GM12872 (cell line): ENCODE measurements around the gene ACO1.

Source experiments
- CTCF ChIP-seq: IDR thresholded peaks from 3 replicates; pipeline ENCODE4 v1.5.1; 2011; ENCODE audit warnings: low read depth, mild to moderate bottlenecking, low read length, moderate library complexity; ENCODE audit not compliant: insufficient read depth

The ACO1 gene

DNA sequence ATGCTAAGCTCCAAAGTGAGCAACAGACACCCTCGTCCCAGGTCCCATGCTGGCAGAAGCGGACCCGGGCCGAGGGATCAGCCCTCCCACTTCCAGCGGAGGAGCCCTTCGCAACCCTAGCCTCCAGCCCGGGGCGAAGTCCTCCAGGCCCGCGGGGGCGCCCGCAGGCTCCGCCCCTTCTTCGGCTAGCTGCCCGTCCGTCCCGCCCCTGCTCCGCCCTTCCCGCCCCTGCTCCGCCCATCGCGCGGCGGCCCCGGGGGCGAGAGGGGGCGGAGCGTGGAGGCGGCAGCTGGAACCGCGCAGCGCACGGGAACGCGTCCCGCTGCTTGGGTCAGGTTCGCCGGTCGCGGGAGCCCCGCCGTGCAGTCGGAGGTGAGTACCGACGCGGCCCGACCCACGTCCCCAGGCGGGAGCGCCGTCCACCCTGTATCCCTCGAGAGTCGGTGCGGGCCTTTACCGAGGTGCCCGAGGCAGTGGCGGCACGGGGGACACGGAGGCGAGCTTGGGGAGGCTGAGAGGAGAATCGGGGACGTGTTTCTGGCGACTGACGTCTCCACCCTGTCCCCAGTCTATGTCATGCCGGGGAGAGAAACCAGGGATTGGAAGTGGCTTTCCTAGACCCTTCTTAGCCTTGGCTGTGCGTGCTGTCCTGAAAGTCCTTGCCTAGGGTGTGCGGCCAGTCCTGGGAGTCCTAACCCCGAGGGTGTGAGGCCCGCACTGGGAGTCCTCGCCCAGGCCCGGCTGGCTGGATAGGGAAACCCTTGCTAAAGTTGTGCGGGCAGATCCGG lies at the start of gene ACO1:
Gene ACO1, plus strand, starts transcription at position 280 of the 788 bp plus-strand sequence. CDS start 20,864 bp downstream, outside the sequence.
- no peak for TF ChIP-seq CTCF

DNA sequence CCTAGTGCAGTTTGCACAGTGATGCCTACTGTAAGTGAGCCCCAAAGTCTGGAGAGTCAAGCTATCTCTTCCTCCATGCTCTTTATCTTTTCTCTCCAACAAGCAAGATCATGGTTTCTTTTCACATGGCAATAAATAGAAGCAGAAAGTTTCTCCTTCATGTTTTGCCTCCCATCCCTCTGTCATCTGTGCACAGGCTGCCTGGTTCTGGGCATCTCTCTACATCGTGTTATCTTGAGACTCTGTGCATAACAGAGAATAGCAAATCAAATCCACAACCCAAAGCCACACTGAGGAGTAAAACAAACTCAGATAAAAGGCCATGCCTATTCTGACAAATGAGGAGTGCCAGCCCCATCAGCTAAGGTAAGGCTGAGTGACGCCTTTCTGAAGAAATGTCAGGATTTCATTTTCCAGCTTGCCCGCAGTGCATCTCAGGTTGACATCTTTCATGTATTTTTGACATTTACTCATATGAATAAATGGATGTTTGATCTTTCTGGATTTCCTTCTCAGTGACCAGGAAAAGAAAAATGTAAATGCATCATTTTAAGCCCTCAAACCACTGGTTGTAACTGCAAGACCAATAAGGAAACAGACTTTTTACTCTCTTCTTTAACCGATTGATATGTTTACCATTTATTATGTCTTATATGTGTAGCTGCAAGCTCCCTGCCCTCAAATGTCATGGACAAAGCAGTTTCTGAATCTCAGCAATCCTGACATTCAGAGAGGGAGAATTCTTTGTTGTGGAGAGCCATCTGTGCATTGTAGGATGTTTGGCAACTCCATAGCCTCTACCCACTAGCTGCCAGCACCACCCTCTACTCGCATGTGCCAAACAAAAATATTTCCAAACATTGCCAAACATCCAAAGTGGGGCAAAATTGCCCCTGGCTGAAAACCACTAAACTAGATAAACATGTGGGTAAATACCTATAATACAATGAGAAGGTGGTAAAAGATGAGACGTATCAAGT lies 49.2 kb upstream of the ACO1 start:
- TF ChIP-seq CTCF: no peak

DNA sequence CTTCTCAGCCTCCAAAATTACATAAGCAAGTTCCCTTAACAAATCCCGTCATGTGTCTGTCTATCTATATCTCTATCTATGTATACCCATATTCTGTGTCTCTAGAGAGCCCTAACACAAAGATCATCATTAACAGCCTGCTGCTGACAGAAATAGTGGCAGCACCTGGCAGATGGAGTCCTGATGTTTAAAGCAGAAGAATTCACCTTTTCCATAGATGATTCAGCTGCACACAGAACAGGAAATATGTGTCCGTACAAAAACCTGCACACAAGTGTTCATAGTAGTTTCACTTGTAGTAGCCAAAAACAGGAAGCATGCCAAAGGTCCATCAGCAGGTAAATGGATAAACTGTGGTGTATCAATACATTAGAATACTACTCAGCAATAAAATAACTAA lies 45.0 kb upstream of the ACO1 start:
- TF ChIP-seq CTCF: no peak

DNA sequence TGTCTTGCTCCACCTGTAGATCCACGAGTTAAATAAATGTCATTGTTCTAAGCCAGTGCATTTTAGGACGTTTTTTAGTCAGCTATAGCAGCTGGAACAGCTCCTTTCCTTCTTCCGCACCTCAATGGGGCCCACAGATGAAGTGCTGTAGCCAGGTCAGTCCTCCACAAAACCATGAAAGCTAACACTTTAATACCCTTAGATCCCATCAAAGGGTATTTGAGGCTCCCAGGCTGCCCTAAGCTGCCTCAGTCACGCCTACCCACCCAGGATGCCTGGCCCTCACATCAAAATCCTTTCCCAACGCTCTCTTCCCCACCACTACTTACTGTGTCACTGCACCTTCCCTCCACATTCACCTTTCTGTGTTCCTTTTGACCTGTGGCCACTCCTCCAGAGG lies 44.1 kb upstream of the ACO1 start:
- no peak for TF ChIP-seq CTCF

- TF ChIP-seq CTCF: no peak
Observed at GRCh38 chr9:32344551-32345182, 39.8 kb upstream of the ACO1 start.

- no peak for TF ChIP-seq CTCF
Observed at GRCh38 chr9:32345243-32345642, 39.2 kb upstream of the ACO1 start.

DNA sequence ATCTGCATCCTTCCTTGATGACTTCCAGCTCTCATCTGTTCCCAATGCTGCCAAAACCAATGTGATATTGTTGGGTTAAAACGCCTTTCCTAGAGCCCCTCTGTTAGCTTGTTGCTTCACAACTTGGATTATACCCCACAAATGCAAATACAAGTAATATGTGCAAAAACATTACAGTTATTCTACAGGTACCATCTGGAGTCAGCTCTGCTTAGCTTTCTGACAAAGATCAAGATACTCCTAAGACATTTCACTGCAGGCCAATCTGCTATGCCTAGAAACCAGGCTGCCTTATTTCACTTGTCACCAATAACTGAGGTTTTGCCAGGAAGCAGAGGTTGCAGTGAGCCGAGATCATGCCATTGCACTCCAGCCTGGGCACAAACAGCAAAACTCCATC lies 36.9 kb upstream of the ACO1 start:
- no peak for TF ChIP-seq CTCF
